GM21825 (cell line): Measurements from ENCODE around the gene KLF7.
A peak's percentile ranks its signal among the peaks of the same experiment; 100 is the strongest.

Experiments
- ATAC-seq: cut with Tn5 transposase; IDR thresholded peaks from one replicate; pipeline ENCODE4 v1.9.1; 2021; ENCODE audit warnings: mild to moderate bottlenecking, moderate library complexity; ENCODE audit not compliant: unreplicated experiment

Gene KLF7

GRCh38 chr2:207167099-207167923 is 1.6 kb upstream of the KLF7 start:
- no peak for ATAC-seq

- peak; percentile 51 for ATAC-seq
Measured at GRCh38 chr2:207166349-207167098, 776 bp upstream of the KLF7 start.

GRCh38 chr2:207166039-207166348 is 246 bp upstream of the KLF7 start:
- ATAC-seq: peak; percentile 93

GRCh38 chr2:207164006-207164831 is 1.5 kb downstream of the KLF7 start:
- ATAC-seq: no peak

- ATAC-seq: no peak
Measured at GRCh38 chr2:207163756-207164005, 2.1 kb downstream of the KLF7 start.

GRCh38 chr2:207163053-207163755 is 2.5 kb downstream of the KLF7 start:
- ATAC-seq: no peak

GRCh38 chr2:207162316-207162715 is 3.4 kb downstream of the KLF7 start:
- ATAC-seq: no peak

- no peak for ATAC-seq
Measured at GRCh38 chr2:207161247-207162123, 4.3 kb downstream of the KLF7 start.

GRCh38 chr2:207160115-207160514 is 5.6 kb downstream of the KLF7 start:
- no peak for ATAC-seq

GRCh38 chr2:207159002-207159401 is 6.7 kb downstream of the KLF7 start:
- no peak for ATAC-seq

GRCh38 chr2:207157731-207158130 is 8.0 kb downstream of the KLF7 start:
- no peak for ATAC-seq

- no peak for ATAC-seq
Measured at GRCh38 chr2:207157162-207157481, 8.6 kb downstream of the KLF7 start.

GRCh38 chr2:207156451-207157161 is 9.1 kb downstream of the KLF7 start:
- ATAC-seq: peak; percentile 41

- no peak for ATAC-seq
Measured at GRCh38 chr2:207155516-207156444, 10.0 kb downstream of the KLF7 start.

- no peak for ATAC-seq
Measured at GRCh38 chr2:207154556-207155510, 10.9 kb downstream of the KLF7 start.

- no peak for ATAC-seq
Measured at GRCh38 chr2:207153266-207153975, 12.3 kb downstream of the KLF7 start.

- no peak for ATAC-seq
Measured at GRCh38 chr2:207151048-207151447, 14.7 kb downstream of the KLF7 start.
